Body of pancreas (tissue), 4 donors: ENCODE results near the gene PXDN.

Source experiments
- CTCF ChIP-seq, 7 experiments: fragments of 450-650 bp in 4 of 7; fragments of 200-600 bp in 3 of 7; sonication (generic) in 3 of 7; IDR thresholded peaks; one replicate each; pipeline ENCODE4 v1.5.1; 2016 to 2019; ENCODE audit warnings: antibody characterized with exemption in 7 of 7
- POLR2A ChIP-seq, 3 donors: fragments of 450-650 bp; IDR thresholded peaks; one replicate each; pipeline ENCODE4 v1.6.1; 2016; ENCODE audit warnings: antibody characterized with exemption in 3 of 3, mild to moderate bottlenecking in 2 of 3

DNA sequence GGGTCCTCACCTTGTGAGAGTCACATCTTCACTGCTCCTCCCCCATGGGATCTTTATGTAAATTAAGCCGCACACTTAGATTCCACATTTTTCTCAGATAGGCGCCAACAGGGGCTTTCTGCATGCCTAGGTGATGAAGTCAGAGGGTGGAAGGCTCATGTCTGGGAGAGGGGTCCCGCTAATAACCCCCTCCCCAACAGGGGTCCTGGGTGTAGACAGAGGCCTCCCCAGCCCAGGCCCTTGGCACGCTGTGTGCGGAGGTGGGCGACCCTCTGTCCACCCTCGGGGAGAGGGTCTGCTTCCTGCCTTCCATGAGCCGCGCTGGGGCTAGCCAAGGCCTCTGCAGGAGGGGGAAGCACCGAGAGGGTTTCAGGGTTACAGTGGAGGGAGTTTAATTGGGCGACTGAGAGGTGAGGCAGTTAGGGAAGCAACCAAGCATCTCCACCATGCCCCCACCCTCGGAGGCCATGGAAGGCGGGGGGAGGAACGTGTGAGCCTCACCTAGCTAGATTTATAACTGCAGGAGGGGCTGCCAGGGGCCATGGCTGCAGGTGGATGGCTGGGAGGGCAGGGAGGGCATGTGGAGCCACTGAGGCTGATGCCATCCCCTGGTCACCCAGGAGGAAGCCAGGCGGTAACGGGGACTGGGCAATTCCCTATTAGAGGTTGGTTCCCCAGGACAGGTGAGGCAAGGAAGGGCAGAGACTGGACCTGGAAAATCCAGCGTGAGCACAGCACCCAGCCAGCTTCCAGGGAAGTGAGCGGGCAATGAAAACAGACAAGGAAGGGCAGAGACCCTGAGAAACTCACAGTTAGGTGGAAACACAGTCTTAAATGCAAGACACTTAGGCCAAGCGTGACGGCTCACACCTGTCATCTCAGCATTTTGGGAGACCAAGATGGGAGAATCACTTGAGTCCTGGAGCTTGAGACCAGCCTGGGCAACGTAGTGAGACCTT is 7.7 kb upstream of the PXDN start:
- TF ChIP-seq CTCF (IDR thresholded peaks at IDR 0.05) (no peak), POLR2A (IDR thresholded peaks at IDR 0.05) (no peak)
